Measurements from ENCODE around the gene CHRND. TPM values are rescaled to one million over a fixed set of nuclear protein-coding genes. Genes with fewer than 3 reads are reported as not detected.

Gene CHRND
- total RNA-seq, 2 donors from 2014 or later, result not detected

DNA sequence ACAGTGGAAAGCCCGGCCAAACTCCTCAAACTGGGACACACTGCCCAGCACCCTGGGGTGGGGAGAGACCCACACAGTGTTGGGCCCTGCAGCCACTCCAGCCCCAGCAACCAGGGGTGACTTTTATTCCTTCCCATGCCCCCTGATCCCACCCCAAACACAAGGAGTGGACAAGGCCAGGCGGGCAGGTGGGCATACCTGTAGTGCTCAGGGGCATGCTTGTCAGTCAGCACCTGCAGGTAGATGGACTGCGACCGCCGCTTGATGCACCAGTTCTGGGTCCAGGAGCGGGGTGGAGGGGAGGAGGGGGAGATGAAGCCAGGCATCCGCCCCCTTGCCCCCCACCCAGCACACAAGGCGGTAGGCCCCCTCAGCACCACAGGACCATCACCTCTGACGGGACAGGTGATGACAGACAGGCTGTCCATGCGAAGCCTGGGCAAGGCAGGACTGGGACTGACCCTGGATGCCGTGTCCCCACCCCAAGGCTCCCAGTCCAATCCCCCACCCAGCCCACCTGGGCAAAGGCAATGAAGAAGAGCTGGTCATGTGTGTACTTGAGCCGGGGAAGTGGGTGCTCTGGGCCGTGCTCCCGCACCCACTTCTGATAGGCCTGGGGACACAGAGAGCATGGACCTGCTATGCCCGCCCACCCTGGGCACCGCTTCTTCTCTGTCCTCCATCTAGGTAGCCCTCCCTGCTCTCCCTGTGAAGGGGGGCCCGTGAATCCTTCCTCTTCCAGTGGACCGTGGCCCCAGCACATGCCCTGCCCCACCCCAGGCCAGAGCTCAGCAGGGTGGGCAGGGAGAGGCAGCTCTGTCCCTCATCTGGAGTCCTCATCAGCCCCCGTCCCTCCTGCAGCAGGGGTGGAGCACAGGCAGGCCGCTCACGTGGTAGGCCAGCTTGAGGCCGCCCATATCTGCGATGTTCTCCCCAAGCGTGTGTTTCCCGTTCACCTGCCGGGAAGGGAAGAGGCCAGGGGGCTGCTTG lies 45.5 kb upstream of the CHRND start:
- H3K27ac ChIP-seq, result no peak overlapping the region
- no peaks in the 10 kb centered on the region for H3K4me1 ChIP-seq
- H3K4me3 ChIP-seq, result no peak overlapping the region
- TF ChIP-seq, protein P1, sequence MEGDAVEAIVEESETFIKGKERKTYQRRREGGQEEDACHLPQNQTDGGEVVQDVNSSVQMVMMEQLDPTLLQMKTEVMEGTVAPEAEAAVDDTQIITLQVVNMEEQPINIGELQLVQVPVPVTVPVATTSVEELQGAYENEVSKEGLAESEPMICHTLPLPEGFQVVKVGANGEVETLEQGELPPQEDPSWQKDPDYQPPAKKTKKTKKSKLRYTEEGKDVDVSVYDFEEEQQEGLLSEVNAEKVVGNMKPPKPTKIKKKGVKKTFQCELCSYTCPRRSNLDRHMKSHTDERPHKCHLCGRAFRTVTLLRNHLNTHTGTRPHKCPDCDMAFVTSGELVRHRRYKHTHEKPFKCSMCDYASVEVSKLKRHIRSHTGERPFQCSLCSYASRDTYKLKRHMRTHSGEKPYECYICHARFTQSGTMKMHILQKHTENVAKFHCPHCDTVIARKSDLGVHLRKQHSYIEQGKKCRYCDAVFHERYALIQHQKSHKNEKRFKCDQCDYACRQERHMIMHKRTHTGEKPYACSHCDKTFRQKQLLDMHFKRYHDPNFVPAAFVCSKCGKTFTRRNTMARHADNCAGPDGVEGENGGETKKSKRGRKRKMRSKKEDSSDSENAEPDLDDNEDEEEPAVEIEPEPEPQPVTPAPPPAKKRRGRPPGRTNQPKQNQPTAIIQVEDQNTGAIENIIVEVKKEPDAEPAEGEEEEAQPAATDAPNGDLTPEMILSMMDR (IDR thresholded peaks at IDR 0.05), result no peak
- H3K36me3 ChIP-seq, result no peaks in the 10 kb centered on the region
- H3K27me3 ChIP-seq, result peaks cover 12% of the 10 kb centered on the region
- no peaks in the 10 kb centered on the region for H3K9me3 ChIP-seq
- intact Hi-C loops (cut with DNase I), result no loop called here
- H3K9ac ChIP-seq (ENCODE audit: low read depth in 2 of 2, low read length in 2 of 2), result no peak overlapping the region
- no peak for DNase-seq

DNA sequence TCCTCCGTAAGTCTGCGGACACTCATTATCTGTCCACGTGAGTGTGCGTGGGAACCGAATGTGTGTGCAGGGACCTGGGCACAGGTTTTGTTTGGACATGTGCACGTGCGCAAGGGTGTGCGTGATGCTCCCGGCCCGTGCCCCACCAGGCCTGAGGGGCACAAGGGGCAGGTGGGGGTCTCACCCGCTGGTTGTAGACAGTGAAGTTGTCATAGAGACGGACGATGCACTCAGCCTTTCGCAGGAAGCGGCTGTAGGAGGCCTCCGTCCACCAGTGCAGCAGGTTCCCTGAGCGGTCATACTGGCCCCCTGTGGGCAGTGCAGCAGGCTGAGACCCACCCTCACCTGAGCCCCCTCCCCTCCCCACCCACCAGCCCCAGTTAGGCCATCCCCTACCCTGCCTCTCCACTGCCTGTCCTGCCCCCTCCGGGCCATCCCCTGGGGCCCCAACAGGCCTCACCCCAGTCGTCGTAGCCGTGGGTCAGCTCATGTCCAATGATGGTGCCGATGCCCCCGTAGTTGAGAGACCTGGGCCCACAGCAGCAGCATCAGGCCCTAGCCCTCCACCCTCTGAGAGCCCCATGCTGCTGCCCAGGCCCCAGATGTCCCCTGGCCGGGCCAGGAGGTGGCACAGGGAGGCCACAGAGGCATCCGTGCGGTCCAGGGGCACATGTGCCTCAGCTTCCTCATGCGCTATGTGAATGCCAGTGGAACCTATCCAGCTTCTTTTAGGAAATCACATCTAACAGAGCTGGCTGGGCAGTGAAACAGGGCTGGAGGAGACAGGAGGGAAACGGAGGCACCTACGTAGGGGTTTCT lies 44.4 kb upstream of the CHRND start:
- Histone ChIP-seq H3K36me3 (no peaks in the 10 kb centered on the region), H3K4me1 (no peaks in the 10 kb centered on the region), H3K9me3 (no peaks in the 10 kb centered on the region), H3K9ac (ENCODE audit: low read depth in 2 of 2, low read length in 2 of 2) (no peak overlapping the region), H3K27ac (no peak overlapping the region), H3K4me3 (no peak overlapping the region), H3K27me3 (peaks cover 22% of the 10 kb centered on the region)
- TF ChIP-seq, protein P1 (IDR thresholded peaks at IDR 0.05), result no peak
- intact Hi-C loops (cut with DNase I), result no loop called here
- no peak for DNase-seq

DNA sequence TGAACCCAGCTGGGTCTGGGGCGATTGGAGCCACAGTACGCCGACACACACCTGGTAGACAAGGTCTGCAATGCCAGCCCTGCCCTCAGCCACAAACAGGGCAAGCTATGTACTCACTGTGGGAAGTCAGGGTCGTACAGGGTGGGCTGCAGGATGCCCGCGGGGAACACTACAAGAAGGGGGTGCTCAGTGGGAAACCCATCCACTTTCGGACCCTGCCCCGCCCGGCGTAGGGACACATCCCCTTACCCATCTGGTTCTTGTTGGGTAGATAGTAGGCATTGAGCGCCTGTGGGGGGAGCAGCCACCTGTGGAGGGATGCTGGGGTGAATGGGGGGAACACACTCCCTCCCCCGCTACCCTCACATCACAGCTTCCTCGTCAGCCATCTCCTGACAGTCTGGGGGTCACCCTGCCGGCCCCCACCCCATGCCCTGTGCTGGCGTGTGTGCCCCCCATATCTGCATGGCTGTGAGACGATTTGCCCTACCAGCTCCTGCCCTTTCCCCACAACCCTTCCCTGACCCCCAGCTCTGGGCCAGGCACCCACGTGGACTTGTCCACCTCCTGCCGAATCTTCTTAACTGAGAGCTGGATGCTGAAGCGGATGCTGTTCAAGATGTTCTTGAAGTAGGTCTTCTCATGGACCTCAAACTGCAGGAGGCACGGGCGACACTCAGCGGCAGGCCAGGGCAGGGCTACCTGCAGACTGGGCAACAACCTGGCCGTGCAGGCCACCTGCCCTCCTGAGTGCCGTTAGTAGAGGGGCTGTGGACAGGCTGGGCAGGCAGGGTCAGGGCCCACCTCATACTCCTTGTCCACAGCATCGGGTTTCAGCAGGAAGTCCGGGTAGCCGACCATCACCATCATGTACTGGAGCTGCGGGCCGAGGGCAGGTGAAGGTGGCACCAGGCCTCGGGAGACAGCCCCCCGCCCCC lies 43.4 kb upstream of the CHRND start:
- Histone ChIP-seq H3K9ac (ENCODE audit: low read depth in 2 of 2, low read length in 2 of 2) (no peak overlapping the region), H3K9me3 (no peaks in the 10 kb centered on the region), H3K27ac (no peak overlapping the region), H3K27me3 (peaks cover 33% of the 10 kb centered on the region), H3K36me3 (no peaks in the 10 kb centered on the region), H3K4me3 (no peak overlapping the region), H3K4me1 (no peaks in the 10 kb centered on the region)
- TF ChIP-seq, protein P1 (IDR thresholded peaks at IDR 0.05), result no peak
- no peak for DNase-seq
- intact Hi-C loops (cut with DNase I), result no loop called here

GRCh38 chr2:232483311-232483922 lies 42.5 kb upstream of the CHRND start:
- TF ChIP-seq, protein P1 (IDR thresholded peaks at IDR 0.05), result no peak
- Histone ChIP-seq H3K4me3 (no peak overlapping the region), H3K36me3 (no peaks in the 10 kb centered on the region), H3K4me1 (no peaks in the 10 kb centered on the region), H3K27me3 (peaks cover 39% of the 10 kb centered on the region), H3K27ac (no peak overlapping the region), H3K9me3 (no peaks in the 10 kb centered on the region), H3K9ac (ENCODE audit: low read depth in 2 of 2, low read length in 2 of 2) (no peak overlapping the region)
- DNase-seq, result no peak
- intact Hi-C loops (cut with DNase I), result no loop called here

Data from colonic mucosa (tissue), 4 donors.